DMS 273 (cell line): Measurements from ENCODE around the gene PALB2.
A peak's percentile ranks its signal among the peaks of the same experiment; 100 is the strongest.

Source experiments
- DNase-seq: peaks from one replicate; lab custom pipeline; 2025; ENCODE audit not compliant: unreplicated experiment; lab: John Stamatoyannopoulos, UW

The PALB2 gene

DNA sequence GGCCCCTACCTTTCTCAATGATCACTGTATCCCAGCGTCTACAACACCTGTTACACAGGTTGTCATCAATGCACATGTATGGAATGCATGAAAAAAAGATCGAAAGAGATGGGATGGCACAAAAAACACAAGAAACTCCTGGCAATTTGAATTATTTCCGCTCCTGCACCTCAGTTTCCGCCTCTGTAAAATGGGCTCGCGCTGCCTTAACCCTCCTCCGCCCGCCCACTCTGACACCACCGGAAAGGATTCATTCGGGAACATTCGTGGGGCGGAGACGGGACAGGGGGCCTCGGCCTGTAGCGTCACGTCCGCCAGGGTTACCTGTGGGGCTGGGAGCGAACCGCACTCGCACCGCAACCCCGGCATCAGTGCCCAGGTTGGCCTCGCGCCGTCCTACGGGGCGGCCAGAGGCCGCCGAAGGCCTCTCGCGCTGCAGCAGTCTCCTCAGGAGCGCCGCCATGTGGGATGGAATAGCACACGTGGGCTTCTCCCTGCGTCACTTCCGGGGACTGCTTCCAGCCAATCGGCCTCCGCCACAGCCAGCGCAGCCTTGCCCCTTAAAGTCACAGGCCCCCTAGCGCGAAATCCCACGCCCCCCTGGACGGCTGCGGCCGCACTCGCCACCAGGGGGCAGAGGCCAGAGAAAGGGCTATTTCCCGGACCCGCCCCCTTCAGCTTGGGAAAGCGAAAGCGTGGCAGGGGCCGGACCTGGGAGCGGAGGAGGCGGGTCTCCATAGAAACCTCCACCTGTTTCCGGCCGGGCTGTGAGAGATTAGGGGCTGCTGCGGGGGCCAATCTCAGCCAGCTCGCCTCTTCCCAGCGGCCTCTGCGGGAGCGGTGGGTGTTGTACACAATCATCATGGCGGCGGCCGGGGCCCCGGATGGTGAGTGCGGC lies 84.0 kb downstream of the PALB2 start, which contains the start of the genes EARS2 and UBFD1:
Gene EARS2 (minus strand): TSS at position 470 of the 898 bp plus-strand sequence. CDS start 7 bp downstream, at position 463.
Gene UBFD1 (plus strand): TSS at position 847 of the 898 bp plus-strand sequence. CDS start 16 bp downstream, at position 863.
- peak; percentile 99 for DNase-seq

DNA sequence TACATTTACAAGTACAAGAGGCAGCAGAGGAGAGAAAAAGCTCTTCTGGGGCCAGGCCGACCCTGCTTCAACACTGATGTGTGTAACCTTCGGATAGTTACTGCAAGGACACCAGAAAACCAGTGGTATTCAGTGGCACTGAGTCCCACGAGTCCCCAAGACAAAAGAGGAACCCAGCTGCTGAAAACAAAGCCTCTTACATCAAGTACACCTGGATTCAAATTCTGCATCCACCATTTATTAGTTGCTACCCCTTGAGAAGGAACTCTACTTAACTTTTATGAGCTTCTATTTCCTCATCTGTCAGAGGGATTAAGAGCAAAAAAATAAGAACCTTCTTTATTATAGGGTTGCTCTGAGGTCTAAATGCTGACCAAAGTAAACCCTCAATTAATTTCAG lies 86.6 kb downstream of the PALB2 start:
- no peak for DNase-seq
